ENCODE data around the gene NOTCH1.

GRCh38 chr9:136485049-136486045, 60.5 kb downstream of the NOTCH1 start:
- TF ChIP-seq CTCF (IDR thresholded peaks at IDR 0.05; ENCODE audit: low read depth, low read length): peak; percentile 86
- no peak for TF ChIP-seq EZH2phosphoT487 (IDR thresholded peaks at IDR 0.05; ENCODE audit: low read depth)
